Ishikawa (cell line): Measurements from ENCODE around the gene KRT36.

Experiments
- CEBPB ChIP-seq: IDR thresholded peaks from 2 replicates; pipeline ENCODE4 v1.6.1; 2012
- CREB1 ChIP-seq: IDR thresholded peaks from 2 replicates; pipeline ENCODE4 v1.6.1; 2012; ENCODE audit warnings: low read depth
- EGR1 ChIP-seq: IDR thresholded peaks from 2 replicates; pipeline ENCODE4 v1.6.1; 2012
- EP300 ChIP-seq: IDR thresholded peaks from 2 replicates; pipeline ENCODE4 v1.6.1; 2012; ENCODE audit warnings: borderline replicate concordance
- FOXM1 ChIP-seq: IDR thresholded peaks from 2 replicates; pipeline ENCODE4 v1.6.1; 2012; ENCODE audit warnings: low read depth, borderline replicate concordance
- RAD21 ChIP-seq: IDR thresholded peaks from 2 replicates; pipeline ENCODE4 v1.6.1; 2012; ENCODE audit warnings: low read depth
- TAF1 ChIP-seq: IDR thresholded peaks from 2 replicates; pipeline ENCODE4 v1.6.1; 2012; ENCODE audit warnings: low read depth, mild to moderate bottlenecking
- USF1 ChIP-seq: IDR thresholded peaks from 2 replicates; pipeline ENCODE4 v1.6.1; 2012

GRCh38 chr17:41467561-41467960 lies 22.1 kb downstream of the KRT36 start:
- TF ChIP-seq EGR1 = no peak
- TF ChIP-seq USF1 = no peak
- no peak for TF ChIP-seq CEBPB
- TF ChIP-seq TAF1 = no peak
- TF ChIP-seq CREB1 = no peak
- TF ChIP-seq EP300 = no peak
- no peak for TF ChIP-seq FOXM1
- TF ChIP-seq RAD21 = no peak
